Bronchial epithelial cell (primary cell): Measurements from ENCODE around the gene FANCC. TPM values are rescaled to one million over a fixed set of nuclear protein-coding genes. Genes with fewer than 3 reads are reported as not detected.

ENCODE experiments used
- DNase-seq: peaks from one replicate; pipeline ENCODE4 v3.0.0-alpha.2; 2010; ENCODE audit warnings: low read depth
- FAIRE-seq: peaks from 2 replicates; lab custom pipeline; 2011; peaks lifted over from hg19 to GRCh38; lab: Jason Lieb, UNC
- H3K27me3 ChIP-seq: 2 replicates; pipeline ENCODE4 v1.5.1; 2011; ENCODE audit warnings: low read length; ENCODE audit not compliant: control insufficient read depth, insufficient read depth
- H3K36me3 ChIP-seq: 2 replicates; pipeline ENCODE4 v1.5.1; 2011; ENCODE audit warnings: low read length; ENCODE audit not compliant: control insufficient read depth, insufficient read depth
- H3K4me3 ChIP-seq: 2 replicates; pipeline ENCODE4 v1.5.1; 2011; ENCODE audit warnings: mild to moderate bottlenecking, low read depth, low read length, control low read depth
- total RNA-seq: library from RNA; depleted of rRNA; stranded (reverse); fragments of >200 nt; gene quantifications from 2 replicates; pipeline ENCODE4 v1.2.1, GENCODE V29; 2014
- TF ChIP-seq, protein P1 (sequence below): IDR thresholded peaks from 2 replicates; pipeline ENCODE4 v1.5.1; 2011; ENCODE audit warnings: mild to moderate bottlenecking, moderate library complexity, low read length, control low read depth, inconsistent platforms; ENCODE audit not compliant: insufficient read depth, severe bottlenecking

The FANCC gene
- total RNA-seq, 1 donor from 2014 or later = 3.4 TPM

DNA sequence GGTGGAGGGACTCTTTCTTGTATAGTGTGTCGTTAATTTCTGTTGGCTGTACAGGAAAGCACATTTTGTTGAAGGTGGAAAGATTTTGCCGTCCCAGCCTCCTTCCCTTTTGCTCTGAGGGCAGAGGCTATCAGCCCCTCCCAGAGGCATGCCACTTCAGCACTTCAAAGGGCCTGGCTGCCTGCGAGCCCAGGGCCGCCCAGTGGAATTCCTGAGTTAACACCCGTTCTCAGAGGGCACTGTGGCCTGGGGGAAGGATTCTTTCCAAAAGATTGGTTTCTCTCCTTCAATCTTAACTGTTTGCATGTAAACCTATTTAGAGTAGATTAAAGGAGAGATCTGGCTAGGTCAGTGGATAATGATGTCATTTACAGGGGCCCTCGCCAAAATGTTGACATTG is 238.6 kb downstream of the FANCC start:
- TF ChIP-seq, protein P1, sequence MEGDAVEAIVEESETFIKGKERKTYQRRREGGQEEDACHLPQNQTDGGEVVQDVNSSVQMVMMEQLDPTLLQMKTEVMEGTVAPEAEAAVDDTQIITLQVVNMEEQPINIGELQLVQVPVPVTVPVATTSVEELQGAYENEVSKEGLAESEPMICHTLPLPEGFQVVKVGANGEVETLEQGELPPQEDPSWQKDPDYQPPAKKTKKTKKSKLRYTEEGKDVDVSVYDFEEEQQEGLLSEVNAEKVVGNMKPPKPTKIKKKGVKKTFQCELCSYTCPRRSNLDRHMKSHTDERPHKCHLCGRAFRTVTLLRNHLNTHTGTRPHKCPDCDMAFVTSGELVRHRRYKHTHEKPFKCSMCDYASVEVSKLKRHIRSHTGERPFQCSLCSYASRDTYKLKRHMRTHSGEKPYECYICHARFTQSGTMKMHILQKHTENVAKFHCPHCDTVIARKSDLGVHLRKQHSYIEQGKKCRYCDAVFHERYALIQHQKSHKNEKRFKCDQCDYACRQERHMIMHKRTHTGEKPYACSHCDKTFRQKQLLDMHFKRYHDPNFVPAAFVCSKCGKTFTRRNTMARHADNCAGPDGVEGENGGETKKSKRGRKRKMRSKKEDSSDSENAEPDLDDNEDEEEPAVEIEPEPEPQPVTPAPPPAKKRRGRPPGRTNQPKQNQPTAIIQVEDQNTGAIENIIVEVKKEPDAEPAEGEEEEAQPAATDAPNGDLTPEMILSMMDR = no peak
- FAIRE-seq = no peak
- Histone ChIP-seq H3K27me3 (no peaks in the 10 kb centered on the region), H3K4me3 (no peak overlapping the region), H3K36me3 (peaks cover 56% of the 10 kb centered on the region)
- DNase-seq = no peak

- peaks cover 55% of the 10 kb centered on the region for H3K36me3 ChIP-seq
- DNase-seq (no peak), FAIRE-seq (no peak)
- TF ChIP-seq, protein P1 = no peak
- no peak overlapping the region for H3K4me3 ChIP-seq
- no peaks in the 10 kb centered on the region for H3K27me3 ChIP-seq
Measured at GRCh38 chr9:95078511-95078910, 239.0 kb downstream of the FANCC start.

DNA sequence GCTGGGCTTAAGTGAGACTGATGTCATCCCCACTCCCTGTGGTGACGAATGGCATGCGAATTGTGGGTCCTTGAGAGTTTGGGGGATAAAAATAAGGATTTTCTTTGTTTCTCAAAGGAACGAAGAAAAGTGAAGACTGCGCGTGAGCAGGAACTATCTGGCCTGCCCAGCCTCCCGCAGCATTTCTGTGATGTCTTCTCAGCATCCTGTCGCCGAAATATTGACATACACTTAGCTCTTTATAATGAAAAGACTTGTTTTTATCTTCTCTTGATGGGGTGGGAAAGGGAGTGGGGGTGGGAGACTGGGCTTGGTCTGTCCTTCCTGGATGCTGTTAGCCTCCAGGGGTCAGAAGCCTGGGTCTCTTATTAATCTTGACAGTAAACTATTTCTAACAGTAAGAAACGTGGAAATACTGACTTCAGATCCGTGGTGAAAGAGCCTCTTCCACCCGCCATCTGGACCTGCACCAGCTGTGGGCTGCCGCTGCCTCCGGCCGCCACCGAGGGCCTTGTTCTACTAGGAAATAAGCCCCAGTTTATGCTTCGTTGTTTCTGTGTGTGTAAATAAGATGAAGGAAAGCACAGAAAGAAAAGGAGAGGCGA is 239.6 kb downstream of the FANCC start:
- Histone ChIP-seq H3K36me3 (peaks cover 50% of the 10 kb centered on the region), H3K4me3 (no peak overlapping the region), H3K27me3 (no peaks in the 10 kb centered on the region)
- no peak for DNase-seq
- TF ChIP-seq, protein P1 = no peak
- FAIRE-seq = no peak

- no peak for FAIRE-seq
- no peak for DNase-seq
- no peak overlapping the region for H3K4me3 ChIP-seq
- H3K27me3 ChIP-seq = no peaks in the 10 kb centered on the region
- H3K36me3 ChIP-seq = peaks cover 46% of the 10 kb centered on the region
- TF ChIP-seq, protein P1 = no peak
Measured at GRCh38 chr9:95077053-95077765, 240.3 kb downstream of the FANCC start.

DNA sequence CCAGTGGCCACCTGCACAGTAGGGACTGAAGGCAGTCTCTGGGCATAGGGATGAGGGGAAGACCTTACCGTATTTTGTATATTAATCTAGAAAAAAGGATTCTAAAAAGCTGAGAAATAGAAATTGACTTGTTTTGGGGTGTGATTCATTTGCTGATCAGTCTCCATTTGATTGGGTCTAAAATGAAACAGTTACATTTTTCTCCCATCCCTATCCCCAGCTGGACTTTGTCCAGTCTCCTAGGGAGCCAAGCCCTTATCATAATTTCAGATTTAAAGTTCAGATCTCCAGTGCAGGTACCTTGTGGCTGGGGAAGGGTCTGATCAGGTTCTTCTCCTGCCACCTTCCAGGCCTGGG is 240.8 kb downstream of the FANCC start:
- TF ChIP-seq, protein P1 = no peak
- no peak for DNase-seq
- FAIRE-seq = no peak
- Histone ChIP-seq H3K4me3 (no peak overlapping the region), H3K36me3 (peaks cover 45% of the 10 kb centered on the region), H3K27me3 (no peaks in the 10 kb centered on the region)
